ENCODE measurements around the gene CSNK1G3.
"Not testable (repeated sequence)": the region's sequence is repeated elsewhere in the genome, so short reads cannot be mapped to it uniquely, and the experiment has no call there.

Gene CSNK1G3

GRCh38 chr5:123611406-123611709 lies 99.4 kb downstream of the CSNK1G3 start:
- H3K27ac ChIP-seq (ENCODE audit: low read length), result no peak overlapping the region

GRCh38 chr5:123617561-123617960 lies 105.6 kb downstream of the CSNK1G3 start:
- H3K27me3 ChIP-seq (ENCODE audit: control insufficient read depth, insufficient read depth, low read length), result no peaks in the 10 kb centered on the region
- no peak overlapping the region for H3K27ac ChIP-seq (ENCODE audit: low read length)
- H3K9me3 ChIP-seq (ENCODE audit: control insufficient read depth, low read depth, low read length), result no peaks in the 10 kb centered on the region
- H3K4me3 ChIP-seq (ENCODE audit: low read length), result no peak overlapping the region
- no peak overlapping the region for H3K9ac ChIP-seq (ENCODE audit: low read length)
- no peaks in the 10 kb centered on the region for H3K4me1 ChIP-seq (ENCODE audit: control insufficient read depth, low read depth, low read length)
- peaks cover 20% of the 10 kb centered on the region for H3K36me3 ChIP-seq (ENCODE audit: control insufficient read depth, low read depth, low read length)

More at GRCh38 chr5:123611406-123611709, 99.4 kb downstream of the CSNK1G3 start:
- H3K9ac ChIP-seq (ENCODE audit: low read length), result no peak overlapping the region
- no peaks in the 10 kb centered on the region for H3K4me1 ChIP-seq (ENCODE audit: control insufficient read depth, low read depth, low read length)
- H3K9me3 ChIP-seq (ENCODE audit: control insufficient read depth, low read depth, low read length), result no peaks in the 10 kb centered on the region
- H3K27me3 ChIP-seq (ENCODE audit: control insufficient read depth, insufficient read depth, low read length), result no peaks in the 10 kb centered on the region
- peaks cover 23% of the 10 kb centered on the region for H3K36me3 ChIP-seq (ENCODE audit: control insufficient read depth, low read depth, low read length)
- no peak overlapping the region for H3K4me3 ChIP-seq (ENCODE audit: low read length)

- Histone ChIP-seq H3K9ac (ENCODE audit: low read length) (no peak overlapping the region), H3K36me3 (ENCODE audit: control insufficient read depth, low read depth, low read length) (no peaks in the 10 kb centered on the region), H3K4me1 (ENCODE audit: control insufficient read depth, low read depth, low read length) (no peaks in the 10 kb centered on the region), H3K4me3 (ENCODE audit: low read length) (no peak overlapping the region), H3K27ac (ENCODE audit: low read length) (no peak overlapping the region), H3K9me3 (ENCODE audit: control insufficient read depth, low read depth, low read length) (peaks cover 4% of the 10 kb centered on the region), H3K27me3 (ENCODE audit: control insufficient read depth, insufficient read depth, low read length) (no peaks in the 10 kb centered on the region)
These were observed 114.1 kb downstream of the CSNK1G3 start for GRCh38 chr5:123626051-123626450.

GRCh38 chr5:123628860-123629544 lies 117.0 kb downstream of the CSNK1G3 start:
- no peak overlapping the region for H3K4me3 ChIP-seq (ENCODE audit: low read length)
- H3K27ac ChIP-seq (ENCODE audit: low read length), result no peak overlapping the region
- no peak overlapping the region for H3K9ac ChIP-seq (ENCODE audit: low read length)
- no peaks in the 10 kb centered on the region for H3K36me3 ChIP-seq (ENCODE audit: control insufficient read depth, low read depth, low read length)
- H3K4me1 ChIP-seq (ENCODE audit: control insufficient read depth, low read depth, low read length), result no peaks in the 10 kb centered on the region
- H3K9me3 ChIP-seq (ENCODE audit: control insufficient read depth, low read depth, low read length), result peaks cover 4% of the 10 kb centered on the region
- no peaks in the 10 kb centered on the region for H3K27me3 ChIP-seq (ENCODE audit: control insufficient read depth, insufficient read depth, low read length)

- Histone ChIP-seq H3K4me3 (ENCODE audit: low read length) (no peak overlapping the region), H3K4me1 (ENCODE audit: control insufficient read depth, low read depth, low read length) (no peaks in the 10 kb centered on the region), H3K36me3 (ENCODE audit: control insufficient read depth, low read depth, low read length) (no peaks in the 10 kb centered on the region)
These were observed 124.0 kb downstream of the CSNK1G3 start for GRCh38 chr5:123636006-123636405.

GRCh38 chr5:123637028-123637427 lies 125.1 kb downstream of the CSNK1G3 start:
- H3K9me3 ChIP-seq (ENCODE audit: control insufficient read depth, low read depth, low read length); H3K27ac ChIP-seq (ENCODE audit: low read length); H3K4me3 ChIP-seq (ENCODE audit: low read length); H3K27me3 ChIP-seq (ENCODE audit: control insufficient read depth, insufficient read depth, low read length); H3K4me1 ChIP-seq (ENCODE audit: control insufficient read depth, low read depth, low read length); H3K36me3 ChIP-seq (ENCODE audit: control insufficient read depth, low read depth, low read length); H3K9ac ChIP-seq (ENCODE audit: low read length): not testable (repeated sequence)

More at GRCh38 chr5:123636006-123636405, 124.0 kb downstream of the CSNK1G3 start:
- H3K9me3 ChIP-seq (ENCODE audit: control insufficient read depth, low read depth, low read length), result peaks cover 2% of the 10 kb centered on the region
- H3K27ac ChIP-seq (ENCODE audit: low read length), result no peak overlapping the region
- H3K27me3 ChIP-seq (ENCODE audit: control insufficient read depth, insufficient read depth, low read length), result no peaks in the 10 kb centered on the region
- no peak overlapping the region for H3K9ac ChIP-seq (ENCODE audit: low read length)

- Histone ChIP-seq H3K36me3 (ENCODE audit: control insufficient read depth, low read depth, low read length) (no peaks in the 10 kb centered on the region), H3K4me1 (ENCODE audit: control insufficient read depth, low read depth, low read length) (no peaks in the 10 kb centered on the region), H3K27ac (ENCODE audit: low read length) (no peak overlapping the region), H3K27me3 (ENCODE audit: control insufficient read depth, insufficient read depth, low read length) (no peaks in the 10 kb centered on the region), H3K9ac (ENCODE audit: low read length) (no peak overlapping the region), H3K4me3 (ENCODE audit: low read length) (no peak overlapping the region), H3K9me3 (ENCODE audit: control insufficient read depth, low read depth, low read length) (peaks cover 2% of the 10 kb centered on the region)
These were observed 127.3 kb downstream of the CSNK1G3 start for GRCh38 chr5:123639244-123639643.

GRCh38 chr5:123645024-123645603 lies 133.1 kb downstream of the CSNK1G3 start:
- Histone ChIP-seq H3K9me3 (ENCODE audit: control insufficient read depth, low read depth, low read length) (no peaks in the 10 kb centered on the region), H3K27me3 (ENCODE audit: control insufficient read depth, insufficient read depth, low read length) (no peaks in the 10 kb centered on the region), H3K4me3 (ENCODE audit: low read length) (no peak overlapping the region), H3K4me1 (ENCODE audit: control insufficient read depth, low read depth, low read length) (no peaks in the 10 kb centered on the region), H3K27ac (ENCODE audit: low read length) (no peak overlapping the region), H3K36me3 (ENCODE audit: control insufficient read depth, low read depth, low read length) (no peaks in the 10 kb centered on the region), H3K9ac (ENCODE audit: low read length) (no peak overlapping the region)

- Histone ChIP-seq H3K4me1 (ENCODE audit: control insufficient read depth, low read depth, low read length) (no peaks in the 10 kb centered on the region), H3K27me3 (ENCODE audit: control insufficient read depth, insufficient read depth, low read length) (no peaks in the 10 kb centered on the region), H3K4me3 (ENCODE audit: low read length) (no peak overlapping the region), H3K9ac (ENCODE audit: low read length) (no peak overlapping the region), H3K27ac (ENCODE audit: low read length) (no peak overlapping the region), H3K36me3 (ENCODE audit: control insufficient read depth, low read depth, low read length) (no peaks in the 10 kb centered on the region), H3K9me3 (ENCODE audit: control insufficient read depth, low read depth, low read length) (no peaks in the 10 kb centered on the region)
These were observed 135.1 kb downstream of the CSNK1G3 start for GRCh38 chr5:123647066-123647465.

- H3K9me3 ChIP-seq (ENCODE audit: control insufficient read depth, low read depth, low read length), result no peaks in the 10 kb centered on the region
- H3K27ac ChIP-seq (ENCODE audit: low read length), result no peak overlapping the region
- no peaks in the 10 kb centered on the region for H3K36me3 ChIP-seq (ENCODE audit: control insufficient read depth, low read depth, low read length)
- H3K9ac ChIP-seq (ENCODE audit: low read length), result no peak overlapping the region
- no peaks in the 10 kb centered on the region for H3K27me3 ChIP-seq (ENCODE audit: control insufficient read depth, insufficient read depth, low read length)
- H3K4me1 ChIP-seq (ENCODE audit: control insufficient read depth, low read depth, low read length), result no peaks in the 10 kb centered on the region
- H3K4me3 ChIP-seq (ENCODE audit: low read length), result no peak overlapping the region
These were observed 139.3 kb downstream of the CSNK1G3 start for GRCh38 chr5:123651234-123651633.

GRCh38 chr5:123659011-123659410 lies 147.0 kb downstream of the CSNK1G3 start:
- Histone ChIP-seq H3K4me3 (ENCODE audit: low read length) (no peak overlapping the region), H3K4me1 (ENCODE audit: control insufficient read depth, low read depth, low read length) (no peaks in the 10 kb centered on the region), H3K9ac (ENCODE audit: low read length) (no peak overlapping the region), H3K36me3 (ENCODE audit: control insufficient read depth, low read depth, low read length) (no peaks in the 10 kb centered on the region), H3K27me3 (ENCODE audit: control insufficient read depth, insufficient read depth, low read length) (no peaks in the 10 kb centered on the region), H3K9me3 (ENCODE audit: control insufficient read depth, low read depth, low read length) (no peaks in the 10 kb centered on the region), H3K27ac (ENCODE audit: low read length) (no peak overlapping the region)

GRCh38 chr5:123659495-123659894 lies 147.5 kb downstream of the CSNK1G3 start:
- H3K9ac ChIP-seq (ENCODE audit: low read length), result no peak overlapping the region
- H3K27ac ChIP-seq (ENCODE audit: low read length), result no peak overlapping the region
- H3K27me3 ChIP-seq (ENCODE audit: control insufficient read depth, insufficient read depth, low read length), result no peaks in the 10 kb centered on the region

More at GRCh38 chr5:123659495-123659894, 147.5 kb downstream of the CSNK1G3 start:
- Histone ChIP-seq H3K36me3 (ENCODE audit: control insufficient read depth, low read depth, low read length) (no peaks in the 10 kb centered on the region), H3K9me3 (ENCODE audit: control insufficient read depth, low read depth, low read length) (no peaks in the 10 kb centered on the region), H3K4me1 (ENCODE audit: control insufficient read depth, low read depth, low read length) (no peaks in the 10 kb centered on the region), H3K4me3 (ENCODE audit: low read length) (no peak overlapping the region)
